GM12801 (cell line): Measurements from ENCODE around the gene CNPY4.

Source experiments
- CTCF ChIP-seq: IDR thresholded peaks from one replicate; pipeline ENCODE4 v1.5.1; 2011; ENCODE audit warnings: control low read depth; ENCODE audit not compliant: insufficient read length; ENCODE audit errors: extremely low read depth

The CNPY4 gene

DNA sequence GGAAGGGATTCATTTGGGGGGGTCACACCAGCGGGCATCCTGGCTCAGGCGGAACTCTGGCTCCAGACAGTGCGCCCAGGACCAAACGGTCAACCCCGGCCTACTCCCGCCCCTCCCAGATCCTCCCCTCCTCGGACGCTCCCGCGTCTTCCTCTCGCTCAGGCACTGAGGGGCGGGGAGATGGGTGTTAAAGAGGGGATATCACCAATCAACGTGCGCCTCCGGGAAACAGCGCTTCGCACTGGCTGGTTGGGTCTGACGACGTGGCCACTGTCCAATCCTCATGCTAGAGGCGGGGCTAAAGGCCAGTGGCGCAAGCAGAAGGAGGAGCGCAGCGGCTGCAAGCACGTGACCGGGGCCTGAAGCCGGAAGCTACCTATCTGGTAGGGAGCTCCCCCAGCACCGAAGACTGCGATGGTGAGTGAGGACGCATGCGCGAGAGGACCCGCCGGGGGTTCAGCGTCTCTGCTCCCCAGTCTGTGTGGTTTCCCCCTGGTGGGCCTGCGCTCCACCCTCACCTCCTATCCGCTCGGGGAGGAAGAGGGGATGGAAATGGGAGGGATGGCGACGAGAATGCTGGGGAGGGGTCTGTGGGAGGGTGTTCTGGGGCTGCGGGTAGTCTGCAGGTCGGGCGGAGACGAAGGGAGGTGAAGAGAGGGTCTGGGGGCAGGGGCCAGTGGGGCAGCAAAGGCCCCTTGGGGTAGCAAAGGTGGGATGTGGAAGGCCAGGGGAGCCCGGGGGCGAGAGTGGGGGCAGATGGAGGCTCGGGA lies 29.3 kb downstream of the CNPY4 start, which contains the start of gene LAMTOR4:
Gene LAMTOR4 (plus strand): TSS at position 360 of the 770 bp plus-strand sequence. CDS start 55 bp downstream, at position 415.
- TF ChIP-seq CTCF = no peak

GRCh38 chr7:100152404-100152803 lies 33.0 kb downstream of the CNPY4 start:
- TF ChIP-seq CTCF = no peak

DNA sequence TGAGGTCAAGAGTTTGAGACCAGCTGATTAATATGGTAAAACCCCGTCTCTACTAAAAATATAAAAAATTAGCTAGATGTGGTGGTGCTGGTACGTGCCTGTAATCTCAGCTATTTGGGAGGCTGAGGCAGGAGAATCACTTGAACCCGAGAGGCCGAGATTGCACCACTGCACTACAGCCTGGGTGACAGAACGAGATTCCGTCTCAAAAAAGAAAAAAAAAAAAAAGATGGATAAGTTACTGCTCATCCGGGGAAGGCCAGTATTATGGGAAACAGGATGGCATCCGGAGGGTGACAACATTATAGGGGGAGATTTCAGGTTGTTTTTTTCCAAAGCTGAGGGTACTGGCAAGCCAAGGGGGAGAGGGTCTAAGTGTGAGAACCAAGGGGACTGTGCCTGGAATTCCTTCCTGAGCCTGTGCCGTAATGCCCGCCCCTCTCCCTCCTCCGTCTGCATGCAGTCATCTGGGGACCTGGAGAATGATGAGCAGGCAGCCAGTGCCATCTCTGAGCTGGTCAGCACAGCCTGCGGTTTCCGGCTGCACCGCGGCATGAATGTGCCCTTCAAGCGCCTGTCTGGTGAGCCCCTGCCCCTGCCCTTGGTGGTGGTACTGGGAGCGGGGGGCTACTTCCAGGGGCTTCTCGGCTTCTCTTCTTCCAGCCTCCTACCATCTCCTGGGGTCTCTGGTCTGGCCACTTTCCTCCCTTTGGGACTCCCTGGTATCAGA lies 33.7 kb downstream of the CNPY4 start:
- TF ChIP-seq CTCF = no peak

DNA sequence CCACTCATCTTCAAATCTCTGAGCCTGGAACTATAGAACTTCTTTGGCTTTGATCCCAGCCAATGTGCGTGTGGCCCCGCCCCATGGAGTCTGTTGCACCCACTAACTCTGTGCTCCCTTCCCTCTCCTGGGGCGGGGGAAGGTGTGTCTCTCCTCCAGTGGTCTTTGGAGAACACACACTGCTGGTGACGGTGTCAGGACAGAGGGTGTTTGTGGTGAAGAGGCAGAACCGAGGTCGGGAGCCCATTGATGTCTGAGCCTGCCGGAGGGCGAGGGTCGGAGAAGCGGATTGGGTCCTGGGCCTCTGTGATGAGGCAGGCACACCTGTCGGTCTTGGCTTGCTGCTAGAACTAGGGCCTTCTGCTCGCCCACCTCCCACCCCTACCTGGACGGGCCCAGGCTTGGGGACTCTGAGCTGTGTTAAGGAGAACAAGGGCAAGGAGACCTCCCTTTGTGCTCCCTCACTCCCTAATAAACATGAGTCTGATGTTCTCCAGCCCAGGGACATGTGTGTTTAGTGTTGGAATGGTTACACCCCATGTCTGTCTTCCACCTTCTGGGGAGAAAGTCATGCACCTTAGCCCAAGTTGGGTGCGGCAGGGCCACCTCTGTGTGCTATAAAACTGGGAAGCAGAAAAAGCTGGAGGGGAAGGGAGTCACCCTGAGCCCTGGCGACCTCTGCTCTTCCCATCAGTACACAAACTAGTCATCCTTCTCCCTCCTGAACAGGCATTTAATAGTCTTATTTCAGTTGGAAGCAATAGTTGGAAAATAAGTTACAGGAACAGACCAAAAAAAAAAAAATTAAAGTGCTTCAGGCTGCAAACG lies 34.5 kb downstream of the CNPY4 start:
- no peak for TF ChIP-seq CTCF

DNA sequence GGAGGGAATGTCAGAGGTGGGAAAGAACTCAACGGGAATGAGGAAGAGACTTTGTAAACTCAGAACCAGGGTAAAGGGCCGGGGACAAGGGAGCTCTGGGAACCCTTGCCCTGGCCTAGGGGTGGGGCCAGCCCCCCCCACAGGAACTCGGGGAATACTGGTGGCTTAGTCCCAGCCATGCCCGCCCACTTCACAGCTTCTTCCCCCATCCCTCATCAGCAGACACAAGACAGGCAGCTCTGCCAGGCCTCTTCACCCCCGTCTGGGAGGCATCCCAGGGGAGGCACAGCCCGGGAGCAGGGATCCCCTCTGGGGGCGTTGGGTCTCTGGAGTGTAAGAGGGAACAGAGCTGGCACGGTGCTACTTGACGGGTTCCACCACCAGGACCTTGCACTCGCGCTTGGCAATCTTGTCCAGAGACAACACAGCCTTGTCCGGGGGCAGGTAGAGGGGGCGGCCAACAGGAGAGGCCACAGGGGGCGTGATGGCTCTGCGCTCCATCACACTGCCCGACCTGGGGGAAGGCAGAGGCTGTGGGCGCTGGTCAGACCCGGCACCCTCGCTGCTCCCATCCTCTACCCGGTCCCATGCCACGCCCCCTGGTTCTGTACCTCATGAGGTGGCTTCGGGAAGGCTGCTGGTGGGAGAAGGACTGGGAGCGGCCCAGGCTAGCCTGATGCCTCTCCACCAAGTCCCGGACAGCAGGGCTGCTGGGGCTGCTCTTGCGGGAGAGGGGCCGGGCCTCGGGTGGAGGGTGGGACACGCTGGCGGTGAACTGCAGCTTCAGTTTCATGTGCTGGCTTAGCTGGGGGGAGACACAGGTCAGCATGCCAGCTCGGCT lies 35.4 kb downstream of the CNPY4 start:
- TF ChIP-seq CTCF = no peak

DNA sequence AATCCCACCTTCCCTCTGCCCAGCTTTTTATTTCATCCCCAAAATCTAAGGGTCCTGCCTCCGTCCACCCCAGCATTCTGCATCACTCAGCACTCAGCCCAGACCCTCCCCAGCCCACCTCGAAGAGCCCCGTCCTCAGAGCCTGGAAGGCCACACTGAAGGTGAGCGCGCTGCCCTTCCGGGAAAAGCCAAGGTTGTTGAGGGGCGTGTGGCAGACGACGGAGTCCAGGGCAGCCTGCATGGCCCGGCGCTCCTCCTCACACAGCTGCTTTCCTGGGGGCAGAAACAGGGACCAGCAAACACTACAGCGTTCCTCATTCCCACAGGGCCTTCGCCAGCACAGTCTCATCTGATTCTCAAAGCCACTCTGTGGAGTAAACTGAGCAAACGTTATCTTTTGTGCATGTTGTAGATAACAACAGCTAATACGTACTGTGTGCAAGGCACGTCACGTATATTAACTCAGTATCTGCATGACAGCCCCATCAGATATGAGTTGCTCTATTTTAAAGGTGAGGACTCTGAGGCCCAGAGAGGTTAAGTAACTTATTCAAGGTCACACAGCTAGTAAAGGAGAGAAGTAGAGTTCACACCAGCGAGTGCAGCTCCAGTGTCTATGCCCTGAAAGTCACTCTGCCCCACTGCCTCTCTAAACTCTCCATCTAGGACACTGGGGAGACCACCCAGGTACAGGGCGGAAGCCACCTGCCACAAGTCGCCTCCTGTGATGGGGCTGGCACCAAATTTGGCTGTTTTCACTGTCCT lies 36.3 kb downstream of the CNPY4 start:
- no peak for TF ChIP-seq CTCF
